ENCODE data around the gene FBXO17. TPM values are rescaled to one million over a fixed set of nuclear protein-coding genes. Genes with fewer than 3 reads are reported as not detected.

FBXO17 gene
- polyA plus RNA-seq, 2 of the 4 experiments (the other 2 are of a cell fraction), result 68.1 to 112 TPM

- no peak overlapping the region for H3K4me2 ChIP-seq
- DNase-seq (ENCODE audit: low read depth in 1 of 2, low spot score in 1 of 2) (no peak), FAIRE-seq (no peak), ATAC-seq (peak; percentile 41 to 50)
- CTCF ChIA-PET, result interaction anchor here (0.8 to 18.6 kb wide), 12 partner anchors 11 to 452 kb away, joined by 3 to 245 read pairs (median 4); partner anchors contain the start of genes FBXO17, MRPS12 and SARS2
- no peaks in the 10 kb centered on the region for H3K4me1 ChIP-seq
- POLR2A ChIA-PET, result interaction anchor here (0.8 to 1.0 kb wide), 2 partner anchors 10 to 15 kb away, joined by 3 to 6 read pairs; partner anchors contain the start of genes MRPS12 and SARS2
- H3K4me3 ChIP-seq, result no peak overlapping the region
- no peak overlapping the region for H3K27ac ChIP-seq
- TF ChIP-seq BCL3 (IDR thresholded peaks at IDR 0.05) (no peak), POLR2AphosphoS2 (conservative IDR thresholded peaks at IDR 0.05; ENCODE audit: low read length) (no peak), HES2 (IDR thresholded peaks at IDR 0.05) (no peak), CEBPB (IDR thresholded peaks at IDR 0.05) (no peak), ATOH8 (CRISPR knock-in tag; IDR thresholded peaks at IDR 0.05; ENCODE audit: low read depth) (no peak), CHD2 (IDR thresholded peaks at IDR 0.05; ENCODE audit: low read length, partially characterized antibody) (no peak), BHLHE40 (IDR thresholded peaks at IDR 0.05; ENCODE audit: low read depth, low read length) (no peak), MAZ (IDR thresholded peaks at IDR 0.05; ENCODE audit: borderline replicate concordance, low read depth, low read length) (no peak), EHF (CRISPR knock-in tag; IDR thresholded peaks at IDR 0.05) (no peak), HEYL (CRISPR knock-in tag; IDR thresholded peaks at IDR 0.05) (no peak), NFE2L2 (conservative IDR thresholded peaks at IDR 0.05; ENCODE audit: low read length) (no peak)
- TF ChIP-seq, protein P1, sequence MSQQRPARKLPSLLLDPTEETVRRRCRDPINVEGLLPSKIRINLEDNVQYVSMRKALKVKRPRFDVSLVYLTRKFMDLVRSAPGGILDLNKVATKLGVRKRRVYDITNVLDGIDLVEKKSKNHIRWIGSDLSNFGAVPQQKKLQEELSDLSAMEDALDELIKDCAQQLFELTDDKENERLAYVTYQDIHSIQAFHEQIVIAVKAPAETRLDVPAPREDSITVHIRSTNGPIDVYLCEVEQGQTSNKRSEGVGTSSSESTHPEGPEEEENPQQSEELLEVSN (IDR thresholded peaks at IDR 0.05; ENCODE audit: borderline replicate concordance, low read depth), result no peak
- TF ChIP-seq, protein P2, sequence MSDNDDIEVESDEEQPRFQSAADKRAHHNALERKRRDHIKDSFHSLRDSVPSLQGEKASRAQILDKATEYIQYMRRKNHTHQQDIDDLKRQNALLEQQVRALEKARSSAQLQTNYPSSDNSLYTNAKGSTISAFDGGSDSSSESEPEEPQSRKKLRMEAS (IDR thresholded peaks at IDR 0.05), result no peak
- no peaks in the 10 kb centered on the region for H3K9me3 ChIP-seq
- WGBS (ENCODE audit: missing lambda C conversion rate), result 81% methylated on average over 3 of the region's 3 CpGs
These were observed 29.8 kb downstream of the FBXO17 start for GRCh38 chr19:38945562-38946228.

GRCh38 chr19:38944981-38945506 is 30.5 kb downstream of the FBXO17 start:
- POLR2A ChIA-PET, result interaction anchor here (1.9 kb wide), 1 partner anchor 14 kb away, joined by 7 read pairs; the partner anchor contains the start of genes MRPS12 and SARS2
- Histone ChIP-seq H3K27ac (no peak overlapping the region), H3K4me3 (no peak overlapping the region), H3K4me2 (no peak overlapping the region), H3K4me1 (no peaks in the 10 kb centered on the region), H3K9me3 (no peaks in the 10 kb centered on the region)
- CTCF ChIA-PET, result interaction anchor here (1.0 to 3.1 kb wide), 10 partner anchors 9 to 417 kb away, joined by 3 to 23 read pairs (median 4); partner anchors contain the start of genes MRPS12 and SARS2
- FAIRE-seq, result no peak
- 96% methylated on average over 11 of the region's 12 CpGs for WGBS (ENCODE audit: missing lambda C conversion rate)
- DNase-seq (ENCODE audit: low read depth in 1 of 2, low spot score in 1 of 2), result peak in 1 of 2 experiments; percentile 63
- peak; percentile 30 to 31 for ATAC-seq
- no peak for TF ChIP-seq RCOR1 (IDR thresholded peaks at IDR 0.05; ENCODE audit: low read depth, low read length)
- TF ChIP-seq HOXB13 (CRISPR knock-in tag; IDR thresholded peaks at IDR 0.05; ENCODE audit: low read depth), result no peak
- TF ChIP-seq RARB (CRISPR knock-in tag; IDR thresholded peaks at IDR 0.05), result no peak
- no peak for TF ChIP-seq RNF2 (IDR thresholded peaks at IDR 0.05; ENCODE audit: borderline replicate concordance, low read depth)
- TF ChIP-seq POLR2AphosphoS2 (conservative IDR thresholded peaks at IDR 0.05; ENCODE audit: low read length), result no peak
- TF ChIP-seq HOXA7 (CRISPR knock-in tag; IDR thresholded peaks at IDR 0.05), result no peak
- TF ChIP-seq REST (IDR thresholded peaks at IDR 0.05), result no peak
- TF ChIP-seq MAZ (IDR thresholded peaks at IDR 0.05; ENCODE audit: borderline replicate concordance, low read depth, low read length), result no peak
- TF ChIP-seq MYC (IDR thresholded peaks at IDR 0.05; ENCODE audit: borderline replicate concordance, low read length), result no peak
- TF ChIP-seq EHF (CRISPR knock-in tag; IDR thresholded peaks at IDR 0.05), result no peak
- TF ChIP-seq, protein P3, sequence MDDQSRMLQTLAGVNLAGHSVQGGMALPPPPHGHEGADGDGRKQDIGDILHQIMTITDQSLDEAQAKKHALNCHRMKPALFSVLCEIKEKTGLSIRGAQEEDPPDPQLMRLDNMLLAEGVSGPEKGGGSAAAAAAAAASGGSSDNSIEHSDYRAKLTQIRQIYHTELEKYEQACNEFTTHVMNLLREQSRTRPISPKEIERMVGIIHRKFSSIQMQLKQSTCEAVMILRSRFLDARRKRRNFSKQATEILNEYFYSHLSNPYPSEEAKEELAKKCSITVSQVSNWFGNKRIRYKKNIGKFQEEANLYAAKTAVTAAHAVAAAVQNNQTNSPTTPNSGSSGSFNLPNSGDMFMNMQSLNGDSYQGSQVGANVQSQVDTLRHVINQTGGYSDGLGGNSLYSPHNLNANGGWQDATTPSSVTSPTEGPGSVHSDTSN (IDR thresholded peaks at IDR 0.05), result no peak
- TF ChIP-seq TFCP2L1 (CRISPR knock-in tag; IDR thresholded peaks at IDR 0.05), result no peak
- TF ChIP-seq CEBPB (IDR thresholded peaks at IDR 0.05), result no peak
- TF ChIP-seq CHD2 (IDR thresholded peaks at IDR 0.05; ENCODE audit: low read length, partially characterized antibody), result no peak
- no peak for TF ChIP-seq EHMT2 (IDR thresholded peaks at IDR 0.05; ENCODE audit: low read depth)
- TF ChIP-seq, protein P4, sequence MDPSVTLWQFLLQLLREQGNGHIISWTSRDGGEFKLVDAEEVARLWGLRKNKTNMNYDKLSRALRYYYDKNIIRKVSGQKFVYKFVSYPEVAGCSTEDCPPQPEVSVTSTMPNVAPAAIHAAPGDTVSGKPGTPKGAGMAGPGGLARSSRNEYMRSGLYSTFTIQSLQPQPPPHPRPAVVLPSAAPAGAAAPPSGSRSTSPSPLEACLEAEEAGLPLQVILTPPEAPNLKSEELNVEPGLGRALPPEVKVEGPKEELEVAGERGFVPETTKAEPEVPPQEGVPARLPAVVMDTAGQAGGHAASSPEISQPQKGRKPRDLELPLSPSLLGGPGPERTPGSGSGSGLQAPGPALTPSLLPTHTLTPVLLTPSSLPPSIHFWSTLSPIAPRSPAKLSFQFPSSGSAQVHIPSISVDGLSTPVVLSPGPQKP (IDR thresholded peaks at IDR 0.05; ENCODE audit: low read depth, low read length), result no peak
